A673 (cell line): ENCODE results near the gene ERC1. TPM values are rescaled to one million over a fixed set of nuclear protein-coding genes. Genes with fewer than 3 reads are reported as not detected.

Experiments
- BruUV-seq: library from RNA; stranded (reverse); fragments of 400-500 nt; replicated peaks from 2 replicates; lab custom pipeline; 2021; lab: Mats Ljungman, UMichigan
- CTCF ChIA-PET: fragments of 300-600 bp; sonication (Branson Sonifier 250); formaldehyde crosslinking; loops from one replicate; lab custom pipeline; 2022; ENCODE audit warnings: antibody characterized with exemption; lab: Charles Lee
- POLR2A ChIA-PET: fragments of 300-600 bp; sonication (Branson Sonifier 250); formaldehyde crosslinking; loops from one replicate; lab custom pipeline; 2022; ENCODE audit warnings: antibody characterized with exemption; ENCODE audit not compliant: low non-redundant PET; lab: Charles Lee
- DNase-seq: peaks from one replicate; pipeline ENCODE4 v3.0.0-alpha.2; 2015; ENCODE audit warnings: low spot score
- H3K27ac ChIP-seq: fragments of 200-600 bp; sonication (generic); 2 replicates; pipeline ENCODE4 v1.5.1; 2016; ENCODE audit warnings: mixed run types, low read depth, mild to moderate bottlenecking, mixed read lengths, antibody characterized with exemption, low read length; ENCODE audit not compliant: poor library complexity, severe bottlenecking
- H3K27me3 ChIP-seq: fragments of 200-600 bp; sonication (generic); replicated peaks from 2 replicates; pipeline ENCODE4 v1.6.1; 2017; ENCODE audit warnings: mixed run types, low read depth, mild to moderate bottlenecking, mixed read lengths, antibody characterized with exemption, low read length; ENCODE audit not compliant: insufficient read depth, poor library complexity
- H3K36me3 ChIP-seq: fragments of 200-600 bp; sonication (generic); 2 replicates; pipeline ENCODE4 v1.6.1; 2016; ENCODE audit warnings: mixed run types, mild to moderate bottlenecking, mixed read lengths, antibody characterized with exemption, low read length; ENCODE audit not compliant: insufficient read depth, poor library complexity, severe bottlenecking
- H3K4me1 ChIP-seq: fragments of 200-600 bp; sonication (generic); 2 replicates; pipeline ENCODE4 v1.6.1; 2017; ENCODE audit warnings: mixed run types, mild to moderate bottlenecking, mixed read lengths, antibody characterized with exemption, low read length; ENCODE audit not compliant: insufficient read depth, poor library complexity, severe bottlenecking
- H3K4me3 ChIP-seq: fragments of 200-600 bp; sonication (generic); 2 replicates; pipeline ENCODE4 v1.5.1; 2016; ENCODE audit warnings: low read depth, mixed run types, mild to moderate bottlenecking, mixed read lengths, low read length; ENCODE audit not compliant: poor library complexity, severe bottlenecking
- H3K9me3 ChIP-seq: fragments of 200-600 bp; sonication (generic); 2 replicates; pipeline ENCODE4 v1.6.1; 2016; ENCODE audit warnings: mixed run types, low read depth, mild to moderate bottlenecking, mixed read lengths, antibody characterized with exemption, low read length; ENCODE audit not compliant: poor library complexity, severe bottlenecking
- CTCF ChIP-seq: fragments of 300-800, 200-600 bp; sonication (generic); conservative IDR thresholded peaks from 2 replicates; pipeline ENCODE4 v1.5.1; 2017; ENCODE audit warnings: low read depth, mild to moderate bottlenecking, antibody characterized with exemption, low read length, moderate library complexity, mixed read lengths
- EZH2 ChIP-seq: fragments of 200-600 bp; sonication (generic); IDR thresholded peaks from 2 replicates; pipeline ENCODE4 v1.6.1; 2017; ENCODE audit warnings: borderline replicate concordance, low read depth, mild to moderate bottlenecking, mixed read lengths, antibody characterized with exemption, low read length; ENCODE audit not compliant: poor library complexity, severe bottlenecking
- intact Hi-C: fragments of 100-400 bp; cut with micrococcal nuclease; formaldehyde crosslinking; loops from one replicate; pipeline ENCODE4 v1.10.0; 2022; ENCODE audit not compliant: unreplicated experiment
- total RNA-seq: library from RNA; stranded (reverse); gene quantifications from 2 replicates; pipeline ENCODE4 v1.2.3, GENCODE V29; 2021

ERC1 gene
- total RNA-seq, 1 experiment from 2014 or later = 60.7 TPM

- DNase-seq = no peak
- Histone ChIP-seq H3K36me3 (no peaks in the 10 kb centered on the region), H3K4me1 (no peaks in the 10 kb centered on the region), H3K9me3 (no peaks in the 10 kb centered on the region), H3K4me3 (no peak overlapping the region), H3K27ac (no peak overlapping the region), H3K27me3 (no peaks in the 10 kb centered on the region)
- BruUV-seq = no TSS peak
- CTCF ChIA-PET = no interaction called here
- intact Hi-C loops = no loop called here
- TF ChIP-seq EZH2 (no peak), CTCF (no peak)
- POLR2A ChIA-PET = no interaction called here
Observed at GRCh38 chr12:1326258-1326657, 335.2 kb downstream of the ERC1 start.

GRCh38 chr12:1328391-1328790 is 337.4 kb downstream of the ERC1 start:
- ChIA-PET POLR2A (no interaction called here), CTCF (no interaction called here)
- DNase-seq = no peak
- Histone ChIP-seq H3K27ac (no peak overlapping the region), H3K36me3 (no peaks in the 10 kb centered on the region), H3K27me3 (no peaks in the 10 kb centered on the region), H3K9me3 (no peaks in the 10 kb centered on the region), H3K4me3 (no peak overlapping the region), H3K4me1 (no peaks in the 10 kb centered on the region)
- TF ChIP-seq EZH2 = no peak
- no peak for TF ChIP-seq CTCF
- no TSS peak for BruUV-seq
- intact Hi-C loops = no loop called here

GRCh38 chr12:1329784-1330476 is 338.9 kb downstream of the ERC1 start:
- POLR2A ChIA-PET = no interaction called here
- no TSS peak for BruUV-seq
- no peak overlapping the region for H3K4me3 ChIP-seq
- no peak overlapping the region for H3K27ac ChIP-seq
- no peaks in the 10 kb centered on the region for H3K9me3 ChIP-seq
- CTCF ChIA-PET = no interaction called here
- TF ChIP-seq EZH2 (no peak), CTCF (no peak)
- intact Hi-C loops = no loop called here
- DNase-seq = no peak
- no peaks in the 10 kb centered on the region for H3K4me1 ChIP-seq
- no peaks in the 10 kb centered on the region for H3K36me3 ChIP-seq
- H3K27me3 ChIP-seq = no peaks in the 10 kb centered on the region
